Measurements from ENCODE around the gene BARD1.

GRCh38 chr2:214765180-214765579, 44.3 kb downstream of the BARD1 start:
- TF ChIP-seq CTCF (IDR thresholded peaks at IDR 0.05; ENCODE audit: insufficient read depth, low read depth, low read length) (no peak), EZH2 (IDR thresholded peaks at IDR 0.05; ENCODE audit: insufficient read depth, low read length) (no peak)

Measured in astrocyte (in vitro differentiated cells and primary cell).